Activated naive CD4-positive, alpha-beta T cell treated with anti-CD3 and anti-CD28 coated beads, Interleukin-2, amount 10 ng/mL, durations not matched to agents 7 days and 5 days (primary cell): ENCODE data around the gene RSPH1.

Experiments used
- CTCF ChIA-PET: fragments of 350-600 bp; sonication (Branson Sonifier 250); formaldehyde crosslinking; loops from one replicate; lab custom pipeline; 2021; ENCODE audit warnings: antibody characterized with exemption; lab: Charles Lee
- DNase-seq: peaks from one replicate; pipeline ENCODE4 v3.0.0-alpha.2; 2020
- H3K27ac Mint-ChIP-seq: one replicate; pipeline ENCODE4 v1.8.0; 2021; ENCODE audit warnings: mild to moderate bottlenecking, moderate library complexity, mixed read lengths
- H3K27me3 Mint-ChIP-seq: one replicate; pipeline ENCODE4 v1.8.0; 2021; ENCODE audit warnings: mild to moderate bottlenecking, mixed read lengths
- H3K36me3 Mint-ChIP-seq: one replicate; pipeline ENCODE4 v1.8.0; 2021; ENCODE audit warnings: mixed read lengths
- H3K4me1 Mint-ChIP-seq: one replicate; pipeline ENCODE4 v1.8.0; 2021; ENCODE audit warnings: mixed read lengths
- H3K4me3 Mint-ChIP-seq: one replicate; pipeline ENCODE4 v1.8.0; 2021; ENCODE audit warnings: mild to moderate bottlenecking, moderate library complexity, mixed read lengths
- H3K9me3 Mint-ChIP-seq: one replicate; pipeline ENCODE4 v1.8.0; 2021; ENCODE audit warnings: mixed read lengths

Gene RSPH1

DNA sequence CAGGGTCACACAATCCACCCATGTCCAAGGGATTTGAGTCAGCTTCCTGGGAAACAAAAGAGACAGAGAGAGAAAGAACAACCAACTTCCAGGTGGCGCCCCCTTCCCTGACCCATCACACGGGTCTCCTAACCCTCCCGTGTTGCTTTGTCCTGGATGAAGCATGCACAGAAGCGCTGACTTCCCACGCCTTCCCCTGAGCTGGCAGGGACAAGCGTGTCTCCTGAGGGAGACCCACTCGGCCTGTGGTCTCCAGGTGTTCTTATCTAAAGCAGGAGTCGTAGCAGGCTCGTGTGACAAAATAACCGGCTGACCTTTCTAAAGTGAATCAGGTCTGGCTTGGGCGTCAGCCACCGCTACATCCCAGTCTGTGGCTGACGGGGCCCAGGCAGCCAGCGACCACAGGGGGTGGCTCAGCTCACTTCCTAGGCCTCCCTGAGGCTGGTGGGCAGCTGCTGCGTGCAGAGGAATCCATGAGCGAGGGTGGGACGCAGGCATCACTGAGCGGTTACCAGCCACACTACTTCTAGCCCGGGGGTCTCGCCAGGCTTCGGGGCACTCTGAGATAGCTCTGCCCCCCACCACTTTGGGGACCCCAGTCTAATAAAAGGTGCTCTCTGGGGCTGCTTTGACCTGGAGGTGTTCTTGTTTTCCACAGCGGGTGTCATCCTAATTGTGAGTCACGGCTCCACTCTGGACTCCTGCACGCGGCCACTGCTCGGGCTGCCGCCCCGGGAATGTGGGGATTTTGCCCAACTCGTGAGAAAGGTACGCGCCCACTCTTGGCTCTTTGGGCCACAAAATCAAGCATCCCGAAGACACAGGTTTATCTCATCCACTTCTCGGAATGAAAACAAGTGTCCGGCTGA is 51.9 kb downstream of the RSPH1 start:
- H3K36me3 Mint-ChIP-seq: peaks cover 86% of the 10 kb centered on the region
- no peak overlapping the region for H3K4me3 Mint-ChIP-seq
- CTCF ChIA-PET: interaction anchor here (1.3 to 2.3 kb wide), 2 partner anchors 19 to 133 kb away, joined by 3 to 7 read pairs; no protein-coding TSS in a partner anchor
- no peaks in the 10 kb centered on the region for H3K27me3 Mint-ChIP-seq
- no peaks in the 10 kb centered on the region for H3K9me3 Mint-ChIP-seq
- peak; percentile 20 for DNase-seq
- peaks cover 19% of the 10 kb centered on the region for H3K4me1 Mint-ChIP-seq
- no peak overlapping the region for H3K27ac Mint-ChIP-seq

DNA sequence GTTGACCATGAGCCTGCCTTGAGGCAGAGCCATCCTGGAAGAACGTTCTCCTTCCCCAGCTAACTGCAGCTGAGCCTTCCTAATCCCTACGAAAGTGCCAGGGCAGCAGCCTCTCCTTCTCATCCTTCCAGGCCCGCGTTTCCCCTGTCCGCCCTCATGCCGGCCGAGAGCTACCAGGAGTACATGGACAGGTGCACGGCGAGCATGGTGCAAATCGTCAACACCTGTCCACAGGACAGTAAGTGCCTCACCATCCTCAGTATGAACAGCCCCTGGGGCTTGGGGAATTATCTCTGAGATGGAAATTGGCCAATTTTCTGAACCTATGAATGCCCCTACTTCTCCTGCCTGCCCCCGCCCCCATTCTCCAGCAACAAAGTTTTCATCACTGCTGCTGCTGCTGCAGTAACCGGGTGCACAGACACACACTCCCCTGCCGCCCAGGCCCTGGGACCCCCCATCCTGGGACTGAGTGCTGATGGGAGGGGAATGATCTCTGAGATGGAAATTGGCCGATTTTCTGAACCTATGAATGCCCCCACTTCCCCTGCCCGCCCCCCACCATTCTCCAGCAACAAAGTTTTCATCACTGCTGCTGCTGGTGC is 52.7 kb downstream of the RSPH1 start:
- no peak overlapping the region for H3K4me3 Mint-ChIP-seq
- peak; percentile 16 for DNase-seq
- no peaks in the 10 kb centered on the region for H3K9me3 Mint-ChIP-seq
- no peaks in the 10 kb centered on the region for H3K27me3 Mint-ChIP-seq
- no peak overlapping the region for H3K27ac Mint-ChIP-seq
- peaks cover 91% of the 10 kb centered on the region for H3K36me3 Mint-ChIP-seq
- CTCF ChIA-PET: interaction anchor here (2.3 kb wide), 1 partner anchor 133 kb away, joined by 7 read pairs; no protein-coding TSS in a partner anchor
- peaks cover 21% of the 10 kb centered on the region for H3K4me1 Mint-ChIP-seq

DNA sequence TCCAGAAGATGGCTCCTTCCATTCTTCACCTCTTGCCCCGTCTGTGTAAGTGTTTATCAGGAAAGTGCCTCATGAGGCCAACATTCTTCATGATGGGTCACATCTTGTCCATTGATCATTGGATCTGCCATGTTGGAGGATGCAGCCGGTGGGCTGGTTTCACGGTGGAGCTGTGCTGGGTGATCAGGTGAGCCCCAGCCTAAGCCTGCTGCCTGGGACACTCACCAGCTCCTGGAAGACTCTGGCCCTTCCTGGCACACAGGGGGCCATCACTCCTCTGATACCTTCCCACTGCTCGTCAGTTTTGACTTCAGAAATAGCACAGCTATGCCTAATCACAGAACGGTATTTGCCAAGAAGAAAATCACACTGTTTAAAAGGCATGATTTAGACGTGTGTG is 54.1 kb downstream of the RSPH1 start:
- H3K4me1 Mint-ChIP-seq: peaks cover 24% of the 10 kb centered on the region

DNA sequence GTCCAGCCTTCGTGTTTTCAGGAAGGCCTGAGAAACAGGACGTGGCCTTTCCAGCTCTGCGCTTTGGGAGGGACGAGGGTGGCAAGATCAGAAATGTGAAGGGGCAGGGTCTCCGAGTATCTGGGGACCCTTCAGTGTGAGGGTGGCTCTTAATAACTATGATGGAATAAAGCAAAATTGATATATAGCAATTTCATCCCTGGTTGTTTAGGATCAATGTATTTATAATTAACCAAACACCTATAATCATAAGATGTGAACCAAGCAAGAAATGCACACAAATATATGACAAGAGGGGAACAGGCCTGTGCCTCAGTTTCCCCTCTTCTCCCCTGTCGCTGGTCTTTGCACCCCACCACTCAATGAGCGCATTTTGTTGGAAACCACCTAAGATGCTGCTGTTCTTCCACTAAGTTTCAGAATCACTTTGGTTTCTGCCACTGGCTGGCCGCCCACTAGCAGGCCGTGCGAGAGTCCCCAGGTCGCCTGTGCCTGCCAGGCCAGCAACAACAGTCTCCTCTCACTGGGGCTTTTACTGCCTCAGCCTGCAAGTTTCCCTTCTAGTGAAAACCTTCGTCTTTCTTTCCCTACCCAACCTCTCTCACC is 55.7 kb downstream of the RSPH1 start:
- no peaks in the 10 kb centered on the region for H3K27me3 Mint-ChIP-seq
- CTCF ChIA-PET: no interaction called here
- peak overlapping the region; percentile 45 for H3K27ac Mint-ChIP-seq
- no peaks in the 10 kb centered on the region for H3K9me3 Mint-ChIP-seq
- no peak overlapping the region for H3K4me3 Mint-ChIP-seq
- DNase-seq: peak; percentile 12
- peaks cover 89% of the 10 kb centered on the region for H3K36me3 Mint-ChIP-seq
- peaks cover 24% of the 10 kb centered on the region for H3K4me1 Mint-ChIP-seq

More for the DNA sequence above, 54.1 kb downstream of the RSPH1 start:
- Mint-ChIP-seq H3K9me3 (no peaks in the 10 kb centered on the region), H3K4me3 (no peak overlapping the region), H3K36me3 (peaks cover 89% of the 10 kb centered on the region), H3K27me3 (no peaks in the 10 kb centered on the region), H3K27ac (no peak overlapping the region)
- peak; percentile 13 for DNase-seq
- CTCF ChIA-PET: interaction anchor here (2.3 kb wide), 1 partner anchor 131 kb away, joined by 7 read pairs; no protein-coding TSS in a partner anchor

DNA sequence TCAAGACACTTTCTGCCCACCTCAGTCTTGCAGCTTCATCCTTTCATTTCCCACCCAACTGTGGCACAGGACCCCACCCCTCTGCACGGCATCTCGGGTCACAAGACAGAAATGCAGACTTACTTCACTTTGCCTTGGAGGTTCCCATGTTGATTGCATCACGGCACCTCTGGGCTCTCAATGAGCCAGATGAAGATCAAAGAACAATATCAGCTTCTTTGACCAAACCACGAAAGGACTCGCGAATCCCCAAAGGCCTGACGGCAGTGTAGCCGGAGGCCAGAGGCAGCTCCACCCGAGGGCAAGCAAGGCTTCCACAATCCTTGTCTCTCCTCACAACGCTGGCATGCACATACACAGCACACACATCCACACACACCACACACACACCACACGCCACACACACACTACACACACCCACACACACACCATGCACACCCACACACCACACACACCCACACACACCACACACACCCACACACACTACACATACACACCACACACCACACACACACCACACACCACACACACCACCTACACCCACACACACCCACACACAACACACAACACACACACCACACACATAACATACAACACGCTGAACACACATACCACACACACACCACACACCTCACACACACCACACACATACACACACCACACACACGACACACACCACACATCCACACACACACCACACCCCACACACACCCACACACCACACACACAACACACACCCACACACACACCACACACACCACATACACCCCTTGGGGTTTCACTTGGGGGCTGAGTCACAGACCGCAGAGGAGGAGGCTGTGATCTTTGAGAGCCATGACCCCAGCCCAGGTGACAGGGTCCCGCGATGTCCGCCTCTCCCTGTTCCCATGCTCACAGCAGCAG is 56.5 kb downstream of the RSPH1 start:
- Mint-ChIP-seq H3K9me3 (no peaks in the 10 kb centered on the region), H3K27me3 (no peaks in the 10 kb centered on the region), H3K36me3 (peaks cover 89% of the 10 kb centered on the region), H3K27ac (peak overlapping the region; percentile 56), H3K4me1 (peaks cover 32% of the 10 kb centered on the region), H3K4me3 (no peak overlapping the region)
- DNase-seq: peak; percentile 20
- CTCF ChIA-PET: no interaction called here

DNA sequence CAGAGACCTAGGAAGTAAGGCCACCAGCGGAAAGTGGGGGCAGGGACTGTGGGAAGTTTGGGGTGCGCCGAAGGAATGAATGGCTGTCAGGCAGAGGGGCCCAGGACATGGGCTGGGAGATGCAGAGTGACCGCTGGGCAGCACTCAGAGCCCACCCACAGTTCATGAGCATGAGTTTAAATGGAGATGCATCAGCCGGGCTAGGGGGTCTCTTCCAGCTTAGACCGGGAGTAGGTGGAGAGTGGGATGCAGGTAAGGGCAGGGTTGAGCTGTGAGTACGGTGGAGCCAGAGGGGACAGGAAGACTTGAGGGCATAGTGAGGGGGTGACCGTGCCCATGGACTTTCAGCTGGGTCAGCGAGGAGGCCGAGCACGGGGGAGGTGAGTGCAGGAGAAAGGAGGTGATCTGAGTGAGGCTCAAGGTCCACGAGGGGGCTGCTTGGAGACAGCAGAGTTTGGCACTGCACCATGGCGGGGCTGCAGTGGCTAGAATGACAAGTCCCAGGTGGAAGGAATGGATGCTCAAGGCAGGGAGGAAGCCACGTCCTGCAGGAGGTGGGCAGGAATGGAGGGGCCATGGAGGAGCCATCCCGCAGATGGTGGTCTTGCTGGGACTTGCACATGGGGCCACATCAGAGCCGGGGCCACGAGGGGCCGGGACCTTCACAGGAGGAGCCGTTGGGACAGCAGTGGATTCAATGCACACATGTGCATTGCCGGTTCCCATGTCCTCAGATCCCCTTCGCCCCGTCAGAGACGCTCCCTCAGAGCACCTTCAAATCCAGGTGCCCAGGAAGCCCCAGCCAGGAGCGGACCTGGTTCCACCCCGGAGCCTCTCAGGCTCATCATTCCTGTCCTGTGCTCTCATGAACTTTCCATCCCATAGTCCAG is 57.5 kb downstream of the RSPH1 start:
- CTCF ChIA-PET: interaction anchor here (1.1 to 1.2 kb wide), 3 partner anchors 34 to 129 kb away, joined by 3 read pairs; no protein-coding TSS in a partner anchor
- no peaks in the 10 kb centered on the region for H3K27me3 Mint-ChIP-seq

DNA sequence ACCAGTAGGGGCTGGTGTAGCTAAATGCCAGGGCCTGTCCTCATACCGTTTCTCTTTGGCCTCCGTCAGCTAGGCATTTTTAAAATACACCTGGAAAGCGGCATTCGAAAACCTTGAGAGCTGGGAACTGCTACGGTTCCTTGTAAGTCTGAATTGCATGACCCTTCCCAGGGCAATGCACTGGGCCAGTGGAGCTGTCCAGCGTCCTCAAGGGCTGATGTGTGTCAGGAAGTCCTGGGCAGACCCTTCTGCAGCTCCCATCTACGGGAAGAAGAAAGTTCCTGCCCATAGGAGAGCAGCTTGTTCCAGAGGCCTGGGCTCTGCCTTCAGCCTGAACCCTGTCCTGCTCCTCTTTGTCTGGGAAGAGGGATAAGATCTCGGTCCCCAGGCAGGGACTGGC is 58.2 kb downstream of the RSPH1 start:
- no peak overlapping the region for H3K27ac Mint-ChIP-seq
- CTCF ChIA-PET: interaction anchor here (1.1 to 1.2 kb wide), 3 partner anchors 33 to 128 kb away, joined by 3 read pairs; no protein-coding TSS in a partner anchor
- H3K4me3 Mint-ChIP-seq: no peak overlapping the region
- peaks cover 92% of the 10 kb centered on the region for H3K36me3 Mint-ChIP-seq
- no peaks in the 10 kb centered on the region for H3K27me3 Mint-ChIP-seq
- peaks cover 40% of the 10 kb centered on the region for H3K4me1 Mint-ChIP-seq
- no peaks in the 10 kb centered on the region for H3K9me3 Mint-ChIP-seq
- DNase-seq: no peak

More for the DNA sequence above, 57.5 kb downstream of the RSPH1 start:
- Mint-ChIP-seq H3K4me3 (no peak overlapping the region), H3K9me3 (no peaks in the 10 kb centered on the region), H3K36me3 (peaks cover 91% of the 10 kb centered on the region), H3K4me1 (peaks cover 40% of the 10 kb centered on the region), H3K27ac (no peak overlapping the region)
- DNase-seq: peak; percentile 16

DNA sequence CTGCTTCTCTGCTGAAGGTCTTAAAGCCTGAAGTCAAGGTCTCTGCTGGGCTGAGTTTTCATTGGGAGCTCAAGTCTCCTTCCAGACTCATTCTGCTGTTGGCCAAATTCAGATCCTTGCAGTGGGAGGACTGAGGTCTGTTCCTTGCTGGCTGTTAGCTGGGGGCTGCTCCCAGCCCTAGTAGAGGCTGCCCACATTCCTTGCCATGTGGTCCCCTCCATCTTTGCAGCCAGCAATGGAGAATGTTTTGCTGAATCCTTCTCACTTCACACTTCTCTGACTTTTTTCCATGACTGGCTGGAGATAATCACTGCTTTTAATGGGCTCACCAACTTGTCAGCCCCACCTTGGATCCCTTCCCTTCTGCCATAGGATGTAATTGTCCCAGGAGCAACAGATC is 59.1 kb downstream of the RSPH1 start:
- Mint-ChIP-seq H3K9me3 (peaks cover 7% of the 10 kb centered on the region), H3K27me3 (no peaks in the 10 kb centered on the region), H3K27ac (no peak overlapping the region), H3K36me3 (peaks cover 92% of the 10 kb centered on the region), H3K4me1 (peaks cover 40% of the 10 kb centered on the region), H3K4me3 (no peak overlapping the region)
- no peak for DNase-seq
- CTCF ChIA-PET: interaction anchor here (0.8 kb wide), 1 partner anchor 100 kb away, joined by 4 read pairs; no protein-coding TSS in a partner anchor

DNA sequence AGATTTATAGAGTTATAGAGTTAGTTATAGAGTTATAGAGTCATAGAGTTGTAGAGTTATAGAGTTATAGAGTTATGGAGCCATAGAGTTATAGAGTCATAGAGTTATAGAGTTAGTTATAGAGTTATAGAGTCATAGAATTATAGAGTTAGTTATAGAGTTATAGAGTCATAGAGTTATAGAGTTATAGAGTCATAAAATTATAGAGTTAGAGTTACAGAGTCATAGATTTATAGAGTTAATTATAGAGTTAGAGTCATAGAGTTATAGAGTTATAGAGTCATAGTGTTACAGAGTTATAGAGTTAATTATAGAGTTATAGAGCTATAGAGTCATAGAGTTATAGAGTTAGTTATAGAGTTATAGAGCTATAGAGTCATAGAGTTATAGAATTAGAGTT is 60.2 kb downstream of the RSPH1 start:
- CTCF ChIA-PET: no interaction called here
- H3K9me3 Mint-ChIP-seq: peaks cover 7% of the 10 kb centered on the region
- H3K36me3 Mint-ChIP-seq: peaks cover 94% of the 10 kb centered on the region
- no peak overlapping the region for H3K27ac Mint-ChIP-seq
- H3K4me3 Mint-ChIP-seq: no peak overlapping the region
- peaks cover 40% of the 10 kb centered on the region for H3K4me1 Mint-ChIP-seq
- H3K27me3 Mint-ChIP-seq: no peaks in the 10 kb centered on the region
- DNase-seq: no peak

DNA sequence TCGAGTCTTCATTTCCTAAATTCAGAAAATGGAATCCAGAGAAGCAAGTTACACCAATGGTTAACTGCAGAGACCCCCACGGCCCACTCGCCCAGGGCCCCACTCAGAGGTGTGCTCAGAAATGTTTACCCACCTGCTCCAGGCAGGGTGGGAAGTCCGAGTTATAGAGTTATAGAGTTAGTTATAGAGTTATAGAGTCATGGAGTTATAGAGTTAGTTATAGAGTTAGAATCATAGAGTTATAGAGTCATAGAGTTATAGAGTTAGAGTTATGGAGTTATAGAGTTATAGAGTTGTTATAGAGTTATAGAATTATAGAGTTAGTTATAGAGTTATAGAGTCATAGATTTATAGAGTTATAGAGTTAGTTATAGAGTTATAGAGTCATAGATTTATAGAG is 60.6 kb downstream of the RSPH1 start:
- CTCF ChIA-PET: no interaction called here
- no peak for DNase-seq
- no peaks in the 10 kb centered on the region for H3K27me3 Mint-ChIP-seq
- H3K9me3 Mint-ChIP-seq: peaks cover 7% of the 10 kb centered on the region
- H3K36me3 Mint-ChIP-seq: peaks cover 93% of the 10 kb centered on the region
- H3K4me1 Mint-ChIP-seq: peaks cover 37% of the 10 kb centered on the region
- H3K27ac Mint-ChIP-seq: no peak overlapping the region
- no peak overlapping the region for H3K4me3 Mint-ChIP-seq

DNA sequence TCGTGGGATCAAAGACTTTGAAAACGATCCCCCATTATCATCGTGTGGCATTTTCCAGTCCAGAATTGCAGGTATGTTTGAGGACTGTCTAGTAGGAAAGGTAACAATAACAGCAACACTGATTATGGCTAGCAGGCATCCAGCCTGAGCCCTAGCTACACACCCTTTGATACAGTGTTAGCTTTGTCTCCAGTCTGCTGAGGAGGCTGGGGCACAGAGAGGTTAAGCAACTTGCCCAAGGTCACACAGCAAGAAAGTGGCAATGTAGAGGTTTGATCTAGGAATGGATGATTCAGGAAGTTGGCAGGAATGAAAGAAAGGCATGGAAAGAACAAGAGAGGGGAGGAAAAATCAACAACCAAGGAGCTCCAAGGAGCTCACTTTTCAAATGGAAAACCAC is 61.1 kb downstream of the RSPH1 start:
- peaks cover 34% of the 10 kb centered on the region for H3K4me1 Mint-ChIP-seq
- no peaks in the 10 kb centered on the region for H3K27me3 Mint-ChIP-seq

DNA sequence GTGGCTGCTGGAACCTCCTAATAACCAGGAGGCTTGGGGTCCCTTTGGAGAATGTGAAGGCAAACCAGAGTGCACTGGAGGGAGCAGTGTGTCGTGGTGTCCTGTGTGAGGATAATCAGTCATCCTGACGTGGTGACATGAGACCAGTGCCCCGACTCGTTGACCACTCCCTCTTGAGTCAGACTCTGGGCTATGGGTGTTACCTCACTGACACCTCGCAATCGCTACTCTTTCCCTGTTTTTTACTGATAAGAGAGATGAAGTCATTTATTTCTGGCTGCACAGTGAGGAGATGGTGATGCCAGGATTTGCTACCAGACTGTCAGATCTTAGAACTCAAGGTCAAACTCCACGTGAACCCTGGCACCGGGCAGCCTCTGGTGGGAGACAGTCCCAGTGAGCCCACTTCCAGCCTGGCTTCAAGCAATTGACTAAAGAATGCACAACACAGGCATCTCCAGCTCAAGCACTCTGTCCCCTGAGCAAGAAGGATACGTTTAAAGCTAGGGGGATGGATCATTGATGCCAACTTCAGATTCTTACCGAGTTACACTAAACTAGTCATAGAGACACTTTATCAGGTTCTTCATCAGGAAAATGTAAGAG is 62.0 kb downstream of the RSPH1 start:
- Mint-ChIP-seq H3K4me3 (no peak overlapping the region), H3K27me3 (no peaks in the 10 kb centered on the region), H3K4me1 (peaks cover 26% of the 10 kb centered on the region), H3K36me3 (peaks cover 92% of the 10 kb centered on the region), H3K27ac (no peak overlapping the region), H3K9me3 (peaks cover 7% of the 10 kb centered on the region)
- CTCF ChIA-PET: no interaction called here
- DNase-seq: no peak

More for the DNA sequence above, 61.1 kb downstream of the RSPH1 start:
- H3K4me3 Mint-ChIP-seq: no peak overlapping the region
- CTCF ChIA-PET: no interaction called here
- DNase-seq: no peak
- peaks cover 7% of the 10 kb centered on the region for H3K9me3 Mint-ChIP-seq
- no peak overlapping the region for H3K27ac Mint-ChIP-seq
- H3K36me3 Mint-ChIP-seq: peaks cover 92% of the 10 kb centered on the region
